Lower leg skin (tissue), 4 donors: ENCODE measurements around the gene ZNF107. TPM values are rescaled to one million over a fixed set of nuclear protein-coding genes. Genes with fewer than 3 reads are reported as not detected.

ENCODE experiments used
- DNase-seq, 2 donors: peaks; one replicate each; pipeline ENCODE4 v3.0.0-alpha.2; 2019; ENCODE audit warnings: low spot score in 2 of 2
- H3K4me3 ChIP-seq: fragments of 200-600 bp; sonication (generic); 2 replicates; pipeline ENCODE4 v1.5.1; 2017; ENCODE audit warnings: mild to moderate bottlenecking, low read depth; ENCODE audit not compliant: poor library complexity, severe bottlenecking
- POLR2A ChIP-seq, 2 donors: fragments of 450-650 bp; IDR thresholded peaks; one replicate each; pipeline ENCODE4 v1.6.1; 2016 to 2017; ENCODE audit warnings: antibody characterized with exemption in 2 of 2, mild to moderate bottlenecking in 1 of 2, moderate library complexity in 1 of 2
- WGBS, 2 donors: methylation state at CpG; one replicate each; pipeline ENCODE4 v1.1.5; 2018; 5-methylcytosine and 5-hydroxymethylcytosine counted together
- intact Hi-C: fragments of 100-400 bp; cut with DNase I; formaldehyde crosslinking; loops from one replicate; pipeline ENCODE4 v1.15.0; 2023; ENCODE audit warnings: low total_unique reads
- total RNA-seq, 4 donors: library from RNA; depleted of rRNA; stranded (reverse); fragments of >200 nt; gene quantifications; one replicate each; pipeline ENCODE4 v1.1.0, GENCODE V29; 2016
- TF ChIP-seq, protein P1 (sequence below), 3 donors: fragments of 450-650 bp; IDR thresholded peaks; one replicate each; pipeline ENCODE4 v1.5.1; 2016; ENCODE audit warnings: antibody characterized with exemption in 3 of 3, mild to moderate bottlenecking in 3 of 3, moderate library complexity in 2 of 3

Gene ZNF107
- total RNA-seq, 4 donors from 2014 or later: 9.6 to 15.8 (median 12.4) TPM

DNA sequence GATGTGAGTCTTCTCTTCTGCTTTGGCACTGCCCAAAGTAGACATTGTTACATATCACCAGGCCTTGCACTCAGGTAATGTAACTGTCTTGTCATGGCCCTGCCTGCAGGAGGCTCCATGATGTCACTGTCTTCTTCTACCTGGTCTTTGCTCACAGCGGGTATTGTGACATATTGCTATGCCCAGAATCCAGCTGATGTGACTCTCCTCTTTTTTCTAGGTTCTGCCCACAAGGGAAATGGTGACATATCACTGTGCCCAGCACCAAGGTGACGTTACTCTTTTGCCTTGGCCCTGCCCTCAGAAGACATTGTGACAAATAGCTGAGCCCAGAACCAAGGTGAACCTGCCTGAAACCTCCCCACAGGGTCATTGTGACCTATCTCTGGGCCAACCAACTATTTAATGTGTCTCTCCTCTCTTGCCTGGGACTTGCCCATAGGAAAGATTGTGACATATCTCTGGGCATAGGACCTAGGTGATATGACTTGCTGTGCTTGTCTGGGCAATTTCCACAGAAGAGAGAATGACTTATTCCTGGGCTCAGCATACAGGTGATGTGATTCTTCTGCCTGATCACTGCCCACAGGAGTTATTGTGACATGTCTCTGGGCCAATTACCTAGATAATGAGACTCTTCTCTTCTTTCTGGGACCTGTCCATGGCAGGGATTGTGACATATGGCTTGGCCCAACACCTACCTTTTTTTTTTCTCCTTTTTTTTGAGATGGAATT lies 26.5 kb upstream of the ZNF107 start:
- intact Hi-C loops: no loop called here
- H3K4me3 ChIP-seq: no peak overlapping the region
- TF ChIP-seq POLR2A (IDR thresholded peaks at IDR 0.05): no peak
- TF ChIP-seq, protein P1, sequence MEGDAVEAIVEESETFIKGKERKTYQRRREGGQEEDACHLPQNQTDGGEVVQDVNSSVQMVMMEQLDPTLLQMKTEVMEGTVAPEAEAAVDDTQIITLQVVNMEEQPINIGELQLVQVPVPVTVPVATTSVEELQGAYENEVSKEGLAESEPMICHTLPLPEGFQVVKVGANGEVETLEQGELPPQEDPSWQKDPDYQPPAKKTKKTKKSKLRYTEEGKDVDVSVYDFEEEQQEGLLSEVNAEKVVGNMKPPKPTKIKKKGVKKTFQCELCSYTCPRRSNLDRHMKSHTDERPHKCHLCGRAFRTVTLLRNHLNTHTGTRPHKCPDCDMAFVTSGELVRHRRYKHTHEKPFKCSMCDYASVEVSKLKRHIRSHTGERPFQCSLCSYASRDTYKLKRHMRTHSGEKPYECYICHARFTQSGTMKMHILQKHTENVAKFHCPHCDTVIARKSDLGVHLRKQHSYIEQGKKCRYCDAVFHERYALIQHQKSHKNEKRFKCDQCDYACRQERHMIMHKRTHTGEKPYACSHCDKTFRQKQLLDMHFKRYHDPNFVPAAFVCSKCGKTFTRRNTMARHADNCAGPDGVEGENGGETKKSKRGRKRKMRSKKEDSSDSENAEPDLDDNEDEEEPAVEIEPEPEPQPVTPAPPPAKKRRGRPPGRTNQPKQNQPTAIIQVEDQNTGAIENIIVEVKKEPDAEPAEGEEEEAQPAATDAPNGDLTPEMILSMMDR (IDR thresholded peaks at IDR 0.05): no peak
- 36 to 68% methylated on average over 2 of the region's 2 CpGs for WGBS, 2 donors
- peak in 1 of 2 donors; percentile 76 for DNase-seq

DNA sequence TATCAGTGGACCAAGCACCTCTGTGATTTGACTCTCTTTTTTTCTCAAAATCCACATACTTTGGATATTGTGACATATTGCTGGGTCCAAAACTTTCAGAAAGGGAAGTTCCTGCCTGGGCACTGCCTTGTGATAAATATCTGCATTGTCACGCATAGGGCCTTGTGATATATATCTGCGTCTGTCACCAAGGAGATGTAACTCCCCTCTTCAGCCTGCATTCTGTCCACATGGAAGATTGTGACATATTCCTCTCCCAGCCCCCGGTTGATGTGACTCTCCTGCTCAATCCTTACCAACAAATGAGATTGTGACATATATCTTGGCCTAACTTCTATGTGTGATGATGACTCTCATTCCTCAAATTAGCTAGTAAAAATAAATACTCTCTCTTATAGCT lies 25.4 kb upstream of the ZNF107 start:
- intact Hi-C loops: no loop called here
- WGBS, 2 donors: 50 to 71% methylated on average over 3 of the region's 3 CpGs

DNA sequence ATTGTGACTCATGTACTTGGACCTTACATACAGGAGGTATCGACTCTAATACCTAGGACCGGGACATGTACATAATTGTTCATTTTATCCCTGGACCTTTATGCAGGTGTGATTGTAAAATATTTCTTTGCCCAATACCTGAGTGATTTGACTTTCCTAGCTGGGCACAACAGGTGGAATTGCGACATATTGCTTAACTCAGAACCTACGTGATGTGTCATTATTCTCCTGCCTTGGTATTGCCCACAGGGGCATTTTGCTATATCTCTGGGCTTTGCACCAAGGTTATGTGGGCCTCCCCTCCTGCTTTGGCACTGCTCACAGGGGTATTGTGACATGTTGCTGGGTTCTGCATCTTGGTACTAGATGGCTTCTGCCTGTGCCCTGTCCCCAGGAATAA lies 23.9 kb upstream of the ZNF107 start:
- peak in 1 of 2 donors; percentile 61 for DNase-seq
- no peak for TF ChIP-seq POLR2A (IDR thresholded peaks at IDR 0.05)
- no peak overlapping the region for H3K4me3 ChIP-seq
- 76 to 82% methylated on average over 4 of the region's 4 CpGs for WGBS, 2 donors
- intact Hi-C loops: no loop called here

More for the DNA sequence above, 25.4 kb upstream of the ZNF107 start:
- TF ChIP-seq, protein P1 (IDR thresholded peaks at IDR 0.05): no peak
- no peak for TF ChIP-seq POLR2A (IDR thresholded peaks at IDR 0.05)
- H3K4me3 ChIP-seq: no peak overlapping the region
- DNase-seq: no peak

DNA sequence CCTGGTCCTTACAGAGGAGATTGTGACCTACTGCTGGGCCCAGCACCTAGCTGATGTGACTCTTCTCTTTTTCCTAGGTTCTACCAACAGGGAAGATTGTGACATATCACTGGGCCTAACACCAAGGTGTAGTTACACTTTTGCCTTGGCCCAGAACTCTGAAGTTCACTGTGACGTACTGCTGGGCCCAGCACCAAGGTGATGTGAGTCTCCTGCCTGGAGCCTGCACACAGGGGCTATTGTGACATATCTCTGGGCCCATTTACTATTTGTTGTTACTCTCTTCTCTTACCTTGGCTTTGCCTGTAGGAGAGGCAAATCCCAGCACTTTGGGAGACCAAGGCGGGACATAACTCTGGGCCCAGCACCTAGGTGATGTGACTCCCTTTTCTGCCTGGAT lies 23.1 kb upstream of the ZNF107 start:
- 74 to 93% methylated on average over 2 of the region's 2 CpGs for WGBS, 2 donors
- no peak overlapping the region for H3K4me3 ChIP-seq

DNA sequence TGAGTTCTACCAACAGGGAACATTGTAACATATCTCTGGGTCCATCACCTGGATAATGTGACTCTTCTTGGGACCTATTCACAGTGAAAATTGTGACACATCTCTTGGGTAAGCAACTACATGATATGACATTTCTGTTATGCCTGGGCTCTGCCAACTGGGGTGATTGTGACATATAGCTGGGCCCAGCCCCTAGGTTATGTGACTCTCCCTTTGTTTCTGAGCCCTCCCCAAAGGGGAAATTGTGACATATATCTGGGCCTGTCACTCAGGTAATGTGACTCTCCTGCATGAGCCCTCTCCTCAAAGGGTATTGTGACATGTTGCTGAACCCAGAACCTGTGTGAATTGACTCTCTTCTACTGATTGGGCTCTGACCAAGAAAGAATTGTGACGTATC lies 22.4 kb upstream of the ZNF107 start:
- peak in 1 of 2 donors; percentile 39 for DNase-seq
- intact Hi-C loops: no loop called here
- no peak for TF ChIP-seq POLR2A (IDR thresholded peaks at IDR 0.05)
- TF ChIP-seq, protein P1 (IDR thresholded peaks at IDR 0.05): no peak
- no peak overlapping the region for H3K4me3 ChIP-seq
- 45 to 47% methylated on average over 1 of the region's 1 CpG for WGBS, 2 donors

More for the DNA sequence above, 23.1 kb upstream of the ZNF107 start:
- TF ChIP-seq, protein P1 (IDR thresholded peaks at IDR 0.05): no peak
- TF ChIP-seq POLR2A (IDR thresholded peaks at IDR 0.05): no peak
- peak in 1 of 2 donors; percentile 42 for DNase-seq
- intact Hi-C loops: no loop called here

DNA sequence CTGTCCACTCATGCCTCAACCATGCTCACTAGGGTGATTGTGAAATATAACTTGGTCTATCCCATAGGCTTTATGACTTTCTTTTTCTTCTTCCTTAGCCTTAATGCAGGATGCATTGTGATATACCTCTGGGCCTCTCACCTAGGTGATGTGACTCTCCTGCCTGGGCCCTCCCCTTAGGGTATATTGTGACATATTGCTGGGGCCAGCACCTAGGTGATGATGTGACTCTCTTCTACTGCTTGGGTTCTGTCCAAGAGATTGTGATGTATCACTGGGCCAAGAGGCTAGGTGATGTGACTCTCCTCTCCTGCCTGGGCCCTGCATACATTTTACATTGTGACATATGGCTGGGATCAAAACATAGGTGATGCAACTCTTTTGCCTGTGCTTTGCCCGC lies 14.7 kb upstream of the ZNF107 start:
- H3K4me3 ChIP-seq: no peak overlapping the region
- intact Hi-C loops: no loop called here
- peak; percentile 14 to 40 for DNase-seq
- TF ChIP-seq, protein P1 (IDR thresholded peaks at IDR 0.05): no peak
- no peak for TF ChIP-seq POLR2A (IDR thresholded peaks at IDR 0.05)
- WGBS, 2 donors: 83 to 92% methylated on average over 1 of the region's 1 CpG
